VCaP (cell line): ENCODE measurements around the gene CYB561.

ENCODE experiments used
- H3K27ac ChIP-seq: fragments of 450-650 bp; 2 replicates; pipeline ENCODE4 v1.5.1; 2017
- CTCF ChIP-seq: fragments of 450-650 bp; conservative IDR thresholded peaks from 2 replicates; pipeline ENCODE4 v1.5.1; 2017; ENCODE audit warnings: mild to moderate bottlenecking, moderate library complexity

CYB561 gene

GRCh38 chr17:63426041-63426916 is 19.8 kb downstream of the CYB561 start:
- H3K27ac ChIP-seq = peak overlapping the region; percentile 88
- no peak for TF ChIP-seq CTCF

- H3K27ac ChIP-seq = no peak overlapping the region
- peak; percentile 96 for TF ChIP-seq CTCF
Measured at GRCh38 chr17:63425483-63425882, 20.6 kb downstream of the CYB561 start.

- TF ChIP-seq CTCF = no peak
- H3K27ac ChIP-seq = no peak overlapping the region
Measured at GRCh38 chr17:63423963-63424362, 22.1 kb downstream of the CYB561 start.

- H3K27ac ChIP-seq = no peak overlapping the region
- no peak for TF ChIP-seq CTCF
Measured at GRCh38 chr17:63423251-63423950, 22.7 kb downstream of the CYB561 start.

GRCh38 chr17:63421681-63422645 is 24.1 kb downstream of the CYB561 start:
- no peak for TF ChIP-seq CTCF
- H3K27ac ChIP-seq = no peak overlapping the region

- TF ChIP-seq CTCF = no peak
- no peak overlapping the region for H3K27ac ChIP-seq
Measured at GRCh38 chr17:63420868-63421680, 25.0 kb downstream of the CYB561 start.
